ACHN (cell line): ENCODE data around the gene MRTFA.
A peak's percentile ranks its signal among the peaks of the same experiment; 100 is the strongest.

Experiments
- DNase-seq: peaks from one replicate; pipeline ENCODE4 v3.0.0-alpha.2; 2015
- in situ Hi-C: cut with HindIII; loops from 2 replicates; pipeline ENCODE4 v1.10.0; 2017; ENCODE audit warnings: low sequenced_read_pairs, low pct_ligation_motif_present, low pct_unique_long_range_greater_than_20kb

The MRTFA gene

DNA sequence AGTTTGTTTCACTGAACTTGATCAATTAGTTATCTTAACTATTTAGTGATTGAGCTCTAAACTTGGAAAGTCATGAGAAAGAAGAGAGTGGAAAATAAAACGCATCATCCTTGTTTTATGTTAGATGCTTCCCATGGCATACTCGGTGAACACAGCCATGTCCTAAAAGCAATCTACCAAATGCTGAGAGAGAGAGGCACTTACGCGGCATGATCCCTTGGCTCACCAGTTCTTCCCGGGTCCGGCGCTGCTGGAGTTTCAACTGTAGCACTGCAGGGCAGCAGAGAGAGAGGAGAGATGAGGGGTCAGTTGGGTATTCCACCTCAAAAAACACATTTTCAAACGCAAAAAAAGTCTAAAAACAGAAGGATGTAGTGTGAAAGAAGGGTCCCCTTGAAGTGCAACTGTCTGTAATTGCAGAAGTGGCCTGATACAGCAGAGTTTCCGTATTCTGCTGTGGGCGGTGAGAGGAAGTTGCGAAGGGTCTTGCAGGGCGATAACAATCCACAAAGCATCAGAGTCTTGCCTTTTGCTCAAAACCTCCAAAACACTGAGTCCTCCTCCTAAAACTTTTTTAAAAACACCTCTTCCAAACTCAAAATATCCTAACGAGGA, 173.4 kb downstream of the MRTFA start:
- in situ Hi-C loops: no loop called here
- no peak for DNase-seq

DNA sequence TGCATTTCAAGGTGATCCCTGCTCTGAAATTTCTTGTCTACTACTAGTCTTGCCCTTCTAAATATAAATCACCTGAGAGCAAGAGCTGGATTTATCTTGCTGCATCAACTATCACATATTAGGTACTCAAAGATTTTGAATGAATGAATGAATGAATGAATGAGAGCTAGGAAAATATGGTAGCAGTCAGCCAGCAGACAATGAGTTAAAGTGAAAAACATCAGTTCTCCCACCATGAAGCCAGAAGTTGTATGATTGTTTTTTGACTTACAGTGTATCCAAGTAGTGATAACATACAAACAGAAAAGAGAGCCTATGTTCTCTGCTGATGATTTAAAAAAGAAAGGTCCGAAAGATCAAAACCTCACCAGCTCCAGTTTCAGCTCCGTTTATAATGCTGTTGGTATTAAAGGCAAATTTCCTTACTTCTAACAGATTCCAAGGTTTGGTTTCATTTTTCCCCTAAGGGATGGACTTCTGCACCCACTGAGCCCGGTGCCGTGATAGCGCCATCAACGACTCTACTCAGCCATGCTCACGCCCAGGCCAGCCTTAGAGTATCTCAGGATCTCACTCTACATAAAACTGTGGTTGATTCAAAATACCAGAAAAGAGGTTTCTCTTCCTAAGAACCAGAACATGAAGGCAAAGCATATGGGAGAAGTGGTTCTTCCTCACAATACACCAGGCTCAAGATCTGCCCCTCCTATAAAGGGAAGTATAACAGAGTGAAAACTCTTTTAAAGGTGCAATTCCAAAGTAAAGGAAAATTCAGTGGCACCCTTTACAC, 174.1 kb downstream of the MRTFA start:
- no peak for DNase-seq
- in situ Hi-C loops: no loop called here

DNA sequence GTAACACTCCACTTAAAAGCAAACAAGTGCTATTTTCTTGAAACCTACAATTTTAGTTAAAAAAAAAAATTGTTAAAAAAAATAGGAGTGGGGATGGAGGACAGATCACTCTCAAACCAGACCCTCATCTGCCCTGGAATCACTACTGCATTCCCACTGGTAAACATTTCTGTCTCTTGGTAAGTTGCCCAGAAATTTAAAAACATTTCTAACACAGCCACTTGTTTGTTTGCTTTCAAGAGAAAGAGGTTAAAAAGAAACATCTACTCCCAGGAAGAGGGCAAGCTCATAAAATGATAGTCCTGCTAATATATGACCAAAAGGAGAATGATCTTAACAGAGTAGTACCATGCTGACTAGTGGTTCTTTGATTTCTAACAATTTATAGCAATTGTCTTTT, 182.8 kb downstream of the MRTFA start:
- DNase-seq: no peak
- in situ Hi-C loops: no loop called here

DNA sequence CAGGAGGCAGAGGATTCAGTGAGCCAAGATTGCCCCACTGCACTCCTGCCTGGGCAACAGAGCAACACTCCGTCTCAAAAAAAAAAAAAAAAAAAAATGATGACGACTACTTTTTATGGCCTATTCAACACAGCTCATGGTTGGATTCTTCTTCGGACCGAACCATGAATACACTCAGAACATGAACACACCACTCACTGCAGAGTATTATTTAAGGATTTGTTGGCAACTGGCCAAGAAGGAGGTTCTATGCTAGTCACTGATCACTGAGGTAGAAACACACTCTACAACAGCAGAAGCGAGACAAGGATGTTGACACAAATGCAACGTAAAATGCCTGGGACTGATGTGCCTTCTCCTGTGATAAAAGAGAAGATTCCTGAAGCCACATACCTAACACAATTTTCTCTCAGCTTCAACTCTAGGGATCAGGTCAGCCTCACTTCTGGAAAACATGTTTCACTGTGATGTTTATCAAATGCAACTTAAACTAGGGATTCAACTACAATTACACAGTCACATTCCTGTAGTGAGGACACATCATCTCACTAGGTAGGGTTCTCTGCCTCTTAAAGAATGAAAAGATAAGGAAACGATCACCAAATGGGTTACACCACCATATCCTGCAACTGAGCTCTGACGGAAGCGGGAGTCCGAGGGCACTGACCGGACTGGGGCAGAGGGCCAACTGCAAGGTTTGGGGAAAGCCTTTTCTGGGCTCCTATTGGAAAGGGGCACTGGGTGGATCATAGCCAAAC, 183.6 kb downstream of the MRTFA start:
- no peak for DNase-seq
- in situ Hi-C loops: no loop called here

DNA sequence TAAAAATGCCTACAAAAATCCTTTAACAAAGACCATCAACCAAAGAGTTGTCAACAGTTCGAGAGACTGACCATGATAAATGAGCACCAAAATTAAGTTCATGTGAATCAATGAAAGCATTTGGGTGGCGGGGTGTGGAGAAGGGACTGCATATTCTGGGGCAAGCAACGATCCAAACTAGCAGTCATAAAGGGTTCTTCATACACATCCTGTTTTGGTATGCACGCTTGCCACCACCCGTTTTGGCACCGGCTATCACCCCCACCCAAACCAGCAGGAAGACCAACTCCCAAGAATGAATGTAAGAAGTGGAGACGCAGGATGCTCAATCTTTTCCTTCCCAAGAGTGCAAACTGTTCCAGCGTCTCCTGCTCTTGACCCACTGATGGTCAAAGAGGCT, 185.3 kb downstream of the MRTFA start:
- in situ Hi-C loops: no loop called here
- no peak for DNase-seq

DNA sequence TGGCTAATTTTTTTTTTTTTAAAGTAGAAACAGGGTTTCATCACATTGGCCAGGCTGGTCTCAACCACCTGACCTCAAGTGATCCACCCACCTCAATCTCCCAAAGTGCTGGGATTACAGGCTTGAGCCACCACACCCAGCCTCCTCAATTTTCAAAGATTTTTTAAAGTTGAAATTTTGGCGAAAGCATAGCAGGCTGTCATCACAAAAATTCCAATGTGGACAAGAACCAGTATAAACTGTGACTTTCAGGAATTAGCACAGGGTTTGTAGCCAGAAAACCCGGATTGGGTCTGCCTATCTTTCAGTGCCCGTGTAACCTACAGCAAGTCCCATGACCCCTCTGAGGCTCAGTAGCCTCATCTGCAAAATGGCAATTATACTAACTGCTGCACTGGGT, 185.9 kb downstream of the MRTFA start:
- no peak for DNase-seq
- in situ Hi-C loops: no loop called here

DNA sequence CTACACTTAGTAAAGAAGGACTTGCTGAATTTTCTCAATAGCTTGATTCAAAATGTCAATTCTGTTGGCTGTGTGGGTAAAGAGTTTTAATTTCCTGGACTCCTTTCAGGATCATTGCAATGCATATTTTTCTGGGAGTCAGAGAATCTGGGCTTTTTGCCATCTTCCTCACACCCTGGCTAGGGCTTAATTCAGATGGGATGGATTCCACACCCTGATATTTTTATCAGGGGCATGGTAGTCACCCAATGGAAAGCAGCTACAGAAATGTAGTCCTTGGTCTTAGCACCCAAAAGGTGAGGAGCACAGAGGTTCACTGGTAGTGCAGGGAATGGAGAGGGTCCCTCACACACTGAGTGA, 186.9 kb downstream of the MRTFA start:
- no peak for DNase-seq
- in situ Hi-C loops: no loop called here

DNA sequence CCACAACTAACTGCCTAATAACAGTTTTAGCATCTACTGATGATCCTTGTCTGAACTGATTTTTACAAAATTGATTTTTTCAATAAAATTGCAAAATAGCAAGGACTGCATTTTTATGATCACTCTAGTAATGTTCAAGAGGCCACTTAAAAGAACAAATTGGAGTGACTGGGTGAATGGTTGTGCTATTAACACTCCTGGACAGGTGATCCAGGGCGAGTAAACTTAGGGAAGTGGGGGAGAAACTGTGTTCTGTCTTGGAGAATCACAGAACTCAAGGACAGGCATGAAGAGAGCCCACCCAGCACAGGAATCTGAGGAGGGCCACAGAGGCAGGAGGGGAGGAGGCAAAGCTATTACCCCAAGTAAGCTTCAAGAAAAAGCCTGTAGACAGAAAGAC, 190.3 kb downstream of the MRTFA start:
- in situ Hi-C loops: no loop called here
- no peak for DNase-seq

DNA sequence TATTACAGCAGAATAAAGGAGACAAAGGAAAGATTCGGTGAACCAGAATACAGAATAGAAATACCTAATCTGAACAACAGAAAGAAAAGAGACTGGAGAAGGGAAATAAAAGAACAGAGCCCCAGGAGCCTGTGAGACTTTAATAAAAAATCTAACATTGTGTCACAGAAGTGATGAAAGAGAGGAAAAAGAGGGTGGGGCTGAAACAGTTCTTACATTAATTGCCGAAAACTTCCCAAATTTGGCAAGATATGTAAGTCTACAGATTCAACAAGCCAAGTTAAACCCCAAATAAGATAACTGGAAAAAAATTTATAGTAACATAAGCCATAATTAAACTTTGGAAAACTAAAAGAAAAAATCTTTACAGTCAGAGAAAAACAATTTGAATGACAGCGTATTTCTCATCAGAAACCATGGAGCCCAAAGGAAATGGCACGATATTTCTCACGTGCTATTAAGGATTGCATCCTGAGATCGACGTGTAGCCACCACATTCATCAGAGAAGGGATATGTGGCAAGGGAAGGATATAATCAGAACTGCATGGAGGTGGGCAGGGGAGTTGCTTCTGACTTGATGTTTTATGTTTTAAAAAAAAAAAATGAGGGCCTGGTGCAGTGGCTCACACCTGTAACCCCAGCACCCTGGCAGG, 192.2 kb downstream of the MRTFA start:
- in situ Hi-C loops: no loop called here
- no peak for DNase-seq

DNA sequence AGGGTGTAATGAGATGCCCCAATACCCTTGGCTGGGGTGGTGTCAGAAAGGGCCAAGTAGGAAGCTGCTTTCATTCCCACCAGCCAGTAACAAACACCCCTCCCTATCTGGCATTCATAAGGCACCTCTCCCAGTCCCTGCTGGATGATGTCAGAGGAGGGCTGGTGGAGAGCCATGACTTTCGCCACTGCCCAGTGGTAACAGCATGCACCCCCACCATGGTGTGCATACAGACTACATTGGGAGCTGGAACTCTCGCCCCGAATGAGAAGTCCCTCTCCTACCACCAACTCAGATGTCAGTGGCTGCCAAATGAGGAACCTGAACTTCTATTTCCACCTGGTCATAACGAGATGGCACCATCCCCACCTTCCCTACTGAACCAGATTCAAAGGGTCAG, 192.8 kb downstream of the MRTFA start:
- no peak for DNase-seq
- in situ Hi-C loops: no loop called here

DNA sequence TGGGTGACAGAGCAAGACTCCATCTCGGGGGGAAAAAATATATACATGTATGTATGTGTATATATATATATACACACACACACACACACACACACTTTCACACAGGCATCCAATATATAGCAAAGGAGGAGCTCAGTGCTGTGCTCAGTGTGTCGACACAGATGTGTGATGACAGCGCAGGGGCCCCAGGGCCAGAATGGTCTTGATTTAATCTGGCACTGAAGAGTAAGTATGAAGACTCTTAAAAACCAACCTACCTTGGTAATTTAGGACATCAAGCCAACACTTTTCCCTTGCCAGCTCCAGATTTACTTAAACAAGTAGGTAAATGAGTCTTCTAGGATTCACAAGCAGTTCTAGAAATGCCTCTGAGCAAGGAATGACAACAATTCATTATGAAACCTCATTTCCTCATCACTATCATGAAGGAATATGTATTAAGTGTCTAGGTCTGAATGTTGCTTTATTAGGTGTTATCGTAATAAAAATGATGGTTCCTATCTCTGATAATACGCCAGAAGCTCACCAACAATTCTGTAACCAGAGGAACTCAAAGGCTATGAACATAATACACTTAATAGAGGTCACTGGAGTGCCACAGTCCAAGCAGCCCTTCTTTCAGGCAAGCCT, 194.6 kb downstream of the MRTFA start:
- no peak for DNase-seq
- in situ Hi-C loops: no loop called here

DNA sequence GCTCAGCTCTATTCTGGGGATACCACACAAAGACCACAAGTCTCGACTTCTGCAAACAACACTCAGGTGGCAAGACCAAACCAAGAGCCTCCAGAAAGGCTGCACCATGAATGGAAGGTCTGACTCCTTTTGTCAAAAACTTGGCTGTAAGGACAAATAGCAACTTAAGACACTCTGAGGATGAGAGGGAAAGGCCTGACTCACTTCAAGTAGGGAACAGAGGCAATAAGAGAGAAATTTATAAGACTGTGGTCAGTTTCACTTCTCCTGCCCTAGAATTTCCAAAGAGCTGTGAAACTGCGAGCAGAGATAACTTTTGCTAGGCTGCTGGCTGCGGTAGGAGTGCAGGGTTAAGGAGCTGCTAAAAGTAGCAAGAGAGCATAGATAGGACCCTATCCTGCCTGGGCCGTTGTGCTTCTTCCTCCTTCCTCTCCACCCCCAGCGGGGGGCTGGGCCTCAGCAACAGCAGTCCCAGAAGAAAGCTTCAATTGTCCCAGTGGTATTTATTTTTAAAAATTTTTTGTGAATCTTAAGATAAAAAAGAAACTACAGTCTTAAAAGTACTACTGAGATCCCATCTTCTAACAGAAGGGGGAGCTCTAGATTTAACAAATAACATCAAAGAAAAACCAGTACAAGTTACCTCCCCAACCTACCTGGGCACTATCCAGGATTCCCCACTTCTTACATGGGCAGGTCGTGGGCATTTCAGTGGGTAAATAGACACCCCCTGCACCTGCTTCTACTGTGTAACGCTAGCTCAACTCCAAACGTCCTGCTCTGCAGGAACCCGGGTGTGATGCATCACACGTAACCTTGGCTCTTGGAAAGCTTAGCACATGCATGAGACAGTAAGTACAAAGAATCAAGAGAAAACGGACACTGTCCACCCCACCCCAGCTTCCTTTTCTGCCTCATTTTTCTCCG, 199.8 kb downstream of the MRTFA start:
- DNase-seq: peak; percentile 51
- in situ Hi-C loops: no loop called here

DNA sequence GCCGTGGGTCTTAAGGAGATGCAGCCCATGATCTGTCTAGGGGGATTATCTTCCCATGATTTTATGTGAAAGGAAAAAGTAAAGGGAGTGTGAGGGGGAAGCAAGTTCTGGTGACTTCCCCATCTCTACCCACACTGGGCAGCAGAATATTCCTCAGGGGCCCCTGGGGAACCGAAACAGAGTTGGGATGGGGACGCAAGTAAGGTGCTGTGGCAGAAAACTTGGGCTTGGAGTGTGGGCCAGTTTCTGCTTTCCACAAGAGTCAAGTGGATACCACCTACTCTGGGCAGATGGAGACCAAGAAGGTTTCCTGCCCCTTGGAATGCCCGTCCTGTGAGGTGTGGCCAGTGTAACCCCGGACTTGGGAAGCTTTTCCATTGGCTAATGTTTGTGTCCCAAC, 201.8 kb downstream of the MRTFA start:
- in situ Hi-C loops: no loop called here
- no peak for DNase-seq

DNA sequence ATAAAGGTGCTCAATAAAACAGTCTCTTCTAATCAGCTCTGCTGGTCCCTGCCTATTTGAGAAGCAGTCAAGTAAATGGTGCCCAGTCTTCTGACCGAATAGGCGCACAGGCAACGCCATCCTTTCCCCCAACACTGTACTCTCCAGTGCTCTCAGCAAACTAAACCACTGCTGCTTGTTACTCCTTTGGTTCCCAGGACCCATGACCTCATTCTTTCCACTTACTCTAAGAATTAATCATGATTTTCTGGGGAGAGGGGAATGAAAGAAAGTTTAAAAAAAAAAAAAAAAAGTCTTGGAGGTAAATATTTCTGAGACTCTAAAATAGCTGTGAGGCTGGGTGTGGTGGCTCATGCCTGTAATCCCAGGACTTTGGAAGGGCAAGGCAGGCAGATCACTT, 202.4 kb downstream of the MRTFA start:
- in situ Hi-C loops: no loop called here
- no peak for DNase-seq

DNA sequence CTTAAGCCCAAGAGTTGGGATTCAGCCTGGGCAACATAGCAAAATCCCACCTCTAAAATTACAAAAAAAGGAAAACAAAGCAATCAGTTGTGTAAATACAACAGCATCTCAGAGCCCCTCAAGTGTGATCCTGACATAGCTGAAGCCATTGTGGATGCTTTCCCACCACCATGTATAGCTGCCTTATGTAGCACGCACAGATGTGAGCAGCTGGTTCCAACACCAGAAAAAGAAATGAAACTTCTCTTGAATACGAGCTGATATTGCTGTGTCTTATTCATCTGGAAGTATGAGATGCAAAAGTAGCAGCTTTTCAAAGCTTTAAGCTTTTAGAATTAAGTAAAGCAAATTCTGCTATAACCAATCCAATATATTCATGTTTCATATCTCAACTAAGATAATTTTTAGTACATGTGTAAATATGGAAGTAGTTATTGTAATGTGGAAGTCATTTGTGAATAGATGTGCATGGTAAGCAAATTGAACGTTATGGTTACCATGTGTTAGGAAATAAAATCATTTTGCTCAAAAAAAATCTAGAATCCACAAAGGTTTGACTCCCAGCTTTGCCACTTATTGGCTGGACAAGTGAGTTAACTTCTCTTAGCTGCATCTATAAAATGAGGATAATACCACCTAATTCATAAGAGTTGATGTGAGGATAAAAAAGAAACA, 203.0 kb downstream of the MRTFA start:
- in situ Hi-C loops: no loop called here
- no peak for DNase-seq

DNA sequence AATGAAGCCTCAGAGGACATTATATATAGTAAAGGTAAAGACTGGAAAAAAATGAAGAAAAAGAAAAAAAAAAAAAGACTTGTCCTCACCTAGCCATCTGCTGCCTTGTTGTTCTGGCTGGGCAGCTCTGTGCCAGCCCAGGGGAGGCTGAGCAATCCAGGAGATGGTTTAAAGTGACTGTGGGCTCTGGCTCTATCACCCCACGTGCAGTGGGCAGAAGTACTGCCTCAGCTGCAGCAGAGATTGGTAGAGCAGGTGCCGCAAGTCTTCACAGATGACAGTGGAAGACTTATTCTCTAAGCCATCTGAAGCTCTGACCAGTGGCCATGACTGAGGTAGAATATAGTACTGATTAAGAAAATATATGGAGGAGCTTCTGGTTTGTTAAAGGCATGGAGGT, 203.9 kb downstream of the MRTFA start:
- no peak for DNase-seq
- in situ Hi-C loops: no loop called here

DNA sequence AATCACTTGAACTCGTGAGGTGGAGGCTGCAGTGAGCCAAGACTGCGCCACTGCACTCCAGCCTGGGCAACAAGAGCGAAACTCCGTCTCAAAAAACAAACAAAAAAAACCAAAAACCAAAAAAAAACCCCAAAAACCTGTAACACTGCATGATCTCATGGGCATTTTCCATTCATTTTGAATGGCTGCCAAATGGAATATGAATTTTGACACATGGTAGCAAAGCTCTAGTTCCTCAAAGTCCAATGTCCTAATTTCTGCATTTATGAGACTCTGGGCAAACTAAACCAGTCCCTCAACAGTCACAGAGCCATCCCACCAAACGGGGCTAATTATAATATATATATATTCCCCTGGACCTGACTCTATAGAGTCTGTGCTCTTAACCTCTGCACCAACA, 204.4 kb downstream of the MRTFA start:
- DNase-seq: no peak
- in situ Hi-C loops: no loop called here
